A673 (cell line): ENCODE measurements around the gene SLAMF7.

ENCODE experiments used
- CTCF ChIP-seq: fragments of 300-800, 200-600 bp; sonication (generic); conservative IDR thresholded peaks from 2 replicates; pipeline ENCODE4 v1.5.1; 2017; ENCODE audit warnings: low read depth, mild to moderate bottlenecking, antibody characterized with exemption, low read length, moderate library complexity, mixed read lengths
- EZH2 ChIP-seq: fragments of 200-600 bp; sonication (generic); IDR thresholded peaks from 2 replicates; pipeline ENCODE4 v1.6.1; 2017; ENCODE audit warnings: borderline replicate concordance, low read depth, mild to moderate bottlenecking, mixed read lengths, antibody characterized with exemption, low read length; ENCODE audit not compliant: poor library complexity, severe bottlenecking

DNA sequence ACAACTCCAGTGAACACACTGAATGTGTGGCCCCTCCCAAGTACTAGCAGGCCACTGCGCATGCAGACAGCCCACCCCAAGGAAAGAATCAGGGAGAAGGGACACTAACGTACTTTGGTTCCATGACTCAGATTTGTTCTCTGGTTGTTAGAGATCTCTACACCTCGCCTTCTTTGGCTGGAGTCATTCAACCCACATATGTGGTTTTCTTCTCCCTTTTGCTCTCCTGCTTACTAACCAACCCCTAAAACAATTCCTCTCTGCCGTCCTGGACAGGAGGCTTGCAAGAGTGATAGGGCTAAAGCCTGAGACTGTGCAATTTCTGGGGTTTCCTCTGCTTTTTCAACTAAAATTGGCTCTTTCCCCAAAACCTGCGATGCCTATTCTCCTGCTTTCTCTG lies 21.7 kb upstream of the SLAMF7 start:
- TF ChIP-seq EZH2 (no peak), CTCF (no peak)
